8988T (cell line): ENCODE data around the gene PITPNC1.

Experiments used
- DNase-seq: peaks from one replicate; pipeline ENCODE4 v3.0.0; 2011

The PITPNC1 gene

GRCh38 chr17:67435786-67436185 is 58.7 kb downstream of the PITPNC1 start:
- no peak for DNase-seq

- no peak for DNase-seq
These were observed 59.2 kb downstream of the PITPNC1 start for GRCh38 chr17:67436233-67436632.

- no peak for DNase-seq
These were observed 61.6 kb downstream of the PITPNC1 start for GRCh38 chr17:67438667-67439066.

- no peak for DNase-seq
These were observed 62.2 kb downstream of the PITPNC1 start for GRCh38 chr17:67439269-67439668.

- no peak for DNase-seq
These were observed 63.4 kb downstream of the PITPNC1 start for GRCh38 chr17:67440277-67441051.

GRCh38 chr17:67441052-67441895 is 64.2 kb downstream of the PITPNC1 start:
- no peak for DNase-seq

GRCh38 chr17:67441896-67442219 is 64.8 kb downstream of the PITPNC1 start:
- DNase-seq, result no peak

- DNase-seq, result no peak
These were observed 65.9 kb downstream of the PITPNC1 start for GRCh38 chr17:67442787-67443624.

GRCh38 chr17:67443931-67444595 is 67.0 kb downstream of the PITPNC1 start:
- no peak for DNase-seq

- DNase-seq, result no peak
These were observed 71.4 kb downstream of the PITPNC1 start for GRCh38 chr17:67448449-67448848.

- DNase-seq, result no peak
These were observed 72.0 kb downstream of the PITPNC1 start for GRCh38 chr17:67449065-67449464.

GRCh38 chr17:67449845-67450755 is 73.0 kb downstream of the PITPNC1 start:
- DNase-seq, result no peak

- no peak for DNase-seq
These were observed 75.8 kb downstream of the PITPNC1 start for GRCh38 chr17:67452681-67453554.

- DNase-seq, result no peak
These were observed 79.0 kb downstream of the PITPNC1 start for GRCh38 chr17:67456103-67456502.

GRCh38 chr17:67456889-67457288 is 79.8 kb downstream of the PITPNC1 start:
- no peak for DNase-seq

- no peak for DNase-seq
These were observed 81.1 kb downstream of the PITPNC1 start for GRCh38 chr17:67458203-67458602.

- DNase-seq, result no peak
These were observed 82.9 kb downstream of the PITPNC1 start for GRCh38 chr17:67459985-67460384.

- DNase-seq, result no peak
These were observed 84.2 kb downstream of the PITPNC1 start for GRCh38 chr17:67461228-67461780.

GRCh38 chr17:67461876-67462275 is 84.8 kb downstream of the PITPNC1 start:
- DNase-seq, result no peak

- DNase-seq, result no peak
These were observed 89.2 kb downstream of the PITPNC1 start for GRCh38 chr17:67466251-67466796.
